ENCODE measurements around the gene PTP4A2.
"Not testable (repeated sequence)": the region's sequence is repeated elsewhere in the genome, so short reads cannot be mapped to it uniquely, and the experiment has no call there.

GRCh38 chr1:31945677-31946076 is 7.5 kb upstream of the PTP4A2 start:
- not testable (repeated sequence) for TF ChIP-seq CTCF (IDR thresholded peaks at IDR 0.05; ENCODE audit: insufficient read depth, low read depth, low read length); EZH2 (IDR thresholded peaks at IDR 0.05; ENCODE audit: insufficient read depth, low read length)
